Spleen (tissue), 7 donors: ENCODE measurements around the gene FAN1.

ENCODE experiments used
- POLR2A ChIP-seq, 3 donors: fragments of 450-650 bp; IDR thresholded peaks; one replicate each; pipeline ENCODE4 v1.5.1; 2017; ENCODE audit warnings: antibody characterized with exemption in 3 of 3, mild to moderate bottlenecking in 1 of 3
- POLR2AphosphoS5 ChIP-seq, 3 donors: sonication (generic); formaldehyde crosslinking; IDR thresholded peaks; one replicate each; pipeline ENCODE4 v1.5.1; 2017; ENCODE audit warnings: antibody characterized with exemption in 3 of 3
- TF ChIP-seq, protein P1 (sequence below), 11 experiments: fragments of 200-600 bp in 7 of 11; fragments of 450-650 bp in 4 of 11; sonication (generic) in 4 of 11; IDR thresholded peaks in 8 of 11; conservative IDR thresholded peaks in 3 of 11; 1 replicate in 7 of 11; 2 replicates in 4 of 11; pipeline versions ENCODE4 v1.4.0 to v1.8.0; 2016 to 2021; ENCODE audit warnings: antibody characterized with exemption in 11 of 11, inconsistent platforms in 4 of 11, mild to moderate bottlenecking in 1 of 11
- donor health status: DM: no; HTN: no; CAD: no; lungs with moderate emphysema.
- donor health status: DM: no; HTN: no; CAD: no.
- donor health status: DM: no; HTN: no; CAD: no.

DNA sequence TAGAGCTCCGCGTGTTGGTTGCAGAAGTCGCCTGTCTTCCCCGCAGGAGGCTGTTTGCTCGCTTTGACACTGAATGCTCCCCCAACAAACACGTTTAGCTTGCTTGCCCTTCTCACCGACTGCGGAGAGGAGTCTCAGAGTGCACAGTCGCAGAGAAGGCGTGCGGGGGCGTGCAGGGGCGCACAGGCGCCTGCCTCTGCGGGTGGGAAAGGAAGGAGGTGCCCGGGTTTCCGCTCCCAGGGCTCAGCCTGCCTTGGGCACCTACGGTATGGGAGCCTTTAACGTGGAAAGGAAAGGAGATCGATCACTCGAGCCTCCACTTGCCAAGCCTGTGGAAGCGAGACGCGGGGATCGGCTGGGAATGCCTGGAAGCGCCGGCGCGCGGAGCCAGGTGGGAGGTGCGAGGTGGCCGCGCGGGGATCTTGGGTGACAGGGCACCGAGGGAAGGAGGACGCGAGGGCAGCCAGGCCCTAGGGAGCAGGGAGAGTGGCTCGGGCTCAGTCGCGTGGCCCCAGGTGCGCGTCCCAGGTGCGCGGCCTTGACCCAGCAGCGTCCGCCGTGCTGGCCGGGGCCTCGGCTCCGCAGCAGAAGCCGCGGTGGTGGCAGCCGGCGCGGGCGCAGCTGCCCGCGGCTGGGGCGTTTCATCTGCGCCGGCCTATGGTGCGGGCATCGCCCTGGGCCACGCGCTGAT, at the start of gene FAN1:
- TF ChIP-seq, protein P1, sequence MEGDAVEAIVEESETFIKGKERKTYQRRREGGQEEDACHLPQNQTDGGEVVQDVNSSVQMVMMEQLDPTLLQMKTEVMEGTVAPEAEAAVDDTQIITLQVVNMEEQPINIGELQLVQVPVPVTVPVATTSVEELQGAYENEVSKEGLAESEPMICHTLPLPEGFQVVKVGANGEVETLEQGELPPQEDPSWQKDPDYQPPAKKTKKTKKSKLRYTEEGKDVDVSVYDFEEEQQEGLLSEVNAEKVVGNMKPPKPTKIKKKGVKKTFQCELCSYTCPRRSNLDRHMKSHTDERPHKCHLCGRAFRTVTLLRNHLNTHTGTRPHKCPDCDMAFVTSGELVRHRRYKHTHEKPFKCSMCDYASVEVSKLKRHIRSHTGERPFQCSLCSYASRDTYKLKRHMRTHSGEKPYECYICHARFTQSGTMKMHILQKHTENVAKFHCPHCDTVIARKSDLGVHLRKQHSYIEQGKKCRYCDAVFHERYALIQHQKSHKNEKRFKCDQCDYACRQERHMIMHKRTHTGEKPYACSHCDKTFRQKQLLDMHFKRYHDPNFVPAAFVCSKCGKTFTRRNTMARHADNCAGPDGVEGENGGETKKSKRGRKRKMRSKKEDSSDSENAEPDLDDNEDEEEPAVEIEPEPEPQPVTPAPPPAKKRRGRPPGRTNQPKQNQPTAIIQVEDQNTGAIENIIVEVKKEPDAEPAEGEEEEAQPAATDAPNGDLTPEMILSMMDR (IDR thresholded peaks at IDR 0.05 in 8 of 11, conservative IDR thresholded peaks at IDR 0.05 in 3 of 11), result no peak
- TF ChIP-seq POLR2A (IDR thresholded peaks at IDR 0.05) (peak in 1 of 3 donors; percentile 29), POLR2AphosphoS5 (IDR thresholded peaks at IDR 0.05) (peak; percentile 91 to 93 (median 92))
